Uterus (tissue), 2 donors: ENCODE results near the gene SHISA4.
"Not testable (repeated sequence)": the region's sequence is repeated elsewhere in the genome, so short reads cannot be mapped to it uniquely, and the experiment has no call there.

ENCODE experiments used
- CTCF ChIP-seq, 4 experiments: fragments of 200-600 bp in 2 of 4; fragments of 450-650 bp in 2 of 4; sonication (generic) in 2 of 4; IDR thresholded peaks; one replicate each; pipeline ENCODE4 v1.5.1; 2016 to 2019; ENCODE audit warnings: antibody characterized with exemption in 4 of 4, mild to moderate bottlenecking in 2 of 4, moderate library complexity in 1 of 4
- POLR2A ChIP-seq, 2 donors: fragments of 450-650 bp; IDR thresholded peaks; one replicate each; pipeline ENCODE4 v1.6.1; 2016; ENCODE audit warnings: antibody characterized with exemption in 2 of 2, mild to moderate bottlenecking in 1 of 2, moderate library complexity in 1 of 2

GRCh38 chr1:201940316-201940715 lies 51.6 kb downstream of the SHISA4 start:
- TF ChIP-seq CTCF, POLR2A (IDR thresholded peaks at IDR 0.05): not testable (repeated sequence)
